ENCODE results near the gene ANKFY1. TPM values are rescaled to one million over a fixed set of nuclear protein-coding genes. Genes with fewer than 3 reads are reported as not detected.

The ANKFY1 gene
- total RNA-seq, 1 donor from 2014 or later, result 16.2 TPM

GRCh38 chr17:4180791-4181190, 83.0 kb downstream of the ANKFY1 start:
- Histone ChIP-seq H3K4me1 (no peaks in the 10 kb centered on the region), H3K27me3 (no peaks in the 10 kb centered on the region), H3K27ac (no peak overlapping the region), H3K36me3 (peaks cover 90 to 95% of the 10 kb centered on the region in 2 donors), H3K4me3 (no peak overlapping the region), H3K9me3 (no peaks in the 10 kb centered on the region)
- DNase-seq (ENCODE audit: low spot score in 2 of 2), result no peak
- no peak for TF ChIP-seq CTCF (IDR thresholded peaks at IDR 0.05)
- intact Hi-C loops (cut with DNase I), result no loop called here

- intact Hi-C loops (cut with DNase I), result no loop called here
- no peaks in the 10 kb centered on the region for H3K4me1 ChIP-seq
- peaks cover 90 to 96% of the 10 kb centered on the region in 2 donors for H3K36me3 ChIP-seq
- H3K4me3 ChIP-seq, result no peak overlapping the region
- no peak for TF ChIP-seq CTCF (IDR thresholded peaks at IDR 0.05)
- no peaks in the 10 kb centered on the region for H3K9me3 ChIP-seq
- H3K27me3 ChIP-seq, result no peaks in the 10 kb centered on the region
- DNase-seq (ENCODE audit: low spot score in 2 of 2), result no peak
- H3K27ac ChIP-seq, result no peak overlapping the region
These were observed 84.7 kb downstream of the ANKFY1 start for GRCh38 chr17:4179071-4179470.

GRCh38 chr17:4178651-4179050, 85.1 kb downstream of the ANKFY1 start:
- Histone ChIP-seq H3K4me3 (no peak overlapping the region), H3K27ac (no peak overlapping the region), H3K27me3 (no peaks in the 10 kb centered on the region), H3K36me3 (peaks cover 90 to 96% of the 10 kb centered on the region in 2 donors), H3K4me1 (no peaks in the 10 kb centered on the region), H3K9me3 (no peaks in the 10 kb centered on the region)
- intact Hi-C loops (cut with DNase I), result no loop called here
- DNase-seq (ENCODE audit: low spot score in 2 of 2), result no peak
- TF ChIP-seq CTCF (IDR thresholded peaks at IDR 0.05), result no peak

- no peak for DNase-seq (ENCODE audit: low spot score in 2 of 2)
- TF ChIP-seq CTCF (IDR thresholded peaks at IDR 0.05), result no peak
- Histone ChIP-seq H3K4me1 (no peaks in the 10 kb centered on the region), H3K27me3 (no peaks in the 10 kb centered on the region), H3K4me3 (no peak overlapping the region), H3K27ac (no peak overlapping the region), H3K9me3 (no peaks in the 10 kb centered on the region), H3K36me3 (peaks cover 90 to 96% of the 10 kb centered on the region in 2 donors)
- intact Hi-C loops (cut with DNase I), result no loop called here
These were observed 86.0 kb downstream of the ANKFY1 start for GRCh38 chr17:4177806-4178205.

- intact Hi-C loops (cut with DNase I), result no loop called here
- Histone ChIP-seq H3K36me3 (peaks cover 91 to 96% of the 10 kb centered on the region in 2 donors), H3K4me1 (no peaks in the 10 kb centered on the region), H3K9me3 (no peaks in the 10 kb centered on the region), H3K27ac (no peak overlapping the region), H3K4me3 (no peak overlapping the region), H3K27me3 (no peaks in the 10 kb centered on the region)
- no peak for DNase-seq (ENCODE audit: low spot score in 2 of 2)
- no peak for TF ChIP-seq CTCF (IDR thresholded peaks at IDR 0.05)
These were observed 86.8 kb downstream of the ANKFY1 start for GRCh38 chr17:4176808-4177472.
